GM12874 (cell line): ENCODE measurements around the gene PLK3.

Experiments
- CTCF ChIP-seq: IDR thresholded peaks from 2 replicates; pipeline ENCODE4 v1.5.1; 2011; ENCODE audit warnings: low read depth, mild to moderate bottlenecking, control low read depth, low read length, moderate library complexity; ENCODE audit not compliant: insufficient read depth

PLK3 gene

GRCh38 chr1:44847845-44848244, 47.7 kb downstream of the PLK3 start:
- TF ChIP-seq CTCF: no peak

- no peak for TF ChIP-seq CTCF
Measured at GRCh38 chr1:44848456-44849181, 48.4 kb downstream of the PLK3 start.

GRCh38 chr1:44849575-44850132, 49.5 kb downstream of the PLK3 start:
- no peak for TF ChIP-seq CTCF

GRCh38 chr1:44851308-44851707, 51.1 kb downstream of the PLK3 start:
- no peak for TF ChIP-seq CTCF

GRCh38 chr1:44853201-44853600, 53.0 kb downstream of the PLK3 start:
- no peak for TF ChIP-seq CTCF

- TF ChIP-seq CTCF: no peak
Measured at GRCh38 chr1:44854970-44855369, 54.8 kb downstream of the PLK3 start.
